Heart right ventricle (tissue), 16 donors: ENCODE results near the gene BLACAT1. TPM values are rescaled to one million over a fixed set of nuclear protein-coding genes. Genes with fewer than 3 reads are reported as not detected.

Source experiments
- ATAC-seq, 8 donors: fragments of 200-7000 bp; cut with Tn5 transposase; one replicate each; pipeline ENCODE4 v1.9.1; 2020; ENCODE audit warnings: mild to moderate bottlenecking in 8 of 8, moderate library complexity in 8 of 8, moderate number of reproducible peaks in 1 of 8
- DNase-seq, 2 donors: peaks; one replicate each; pipeline ENCODE4 v3.0.0-alpha.2; 2020
- H3K27ac ChIP-seq, 10 donors: fragments of 200-600 bp; sonication (generic) in 2 of 10; one replicate each; pipeline versions ENCODE4 v1.5.0 to v1.8.0; 2020 to 2022; ENCODE audit warnings: mild to moderate bottlenecking in 3 of 10
- H3K27me3 ChIP-seq, 7 donors: fragments of 200-600 bp; one replicate each; pipeline ENCODE4 v1.8.0; 2021 to 2022; ENCODE audit warnings: mild to moderate bottlenecking in 2 of 7
- H3K36me3 ChIP-seq, 9 donors: fragments of 200-600 bp; sonication (generic) in 1 of 9; one replicate each; pipeline versions ENCODE4 v1.5.0 to v1.8.0; 2020 to 2022; ENCODE audit warnings: mild to moderate bottlenecking in 2 of 9
- H3K4me1 ChIP-seq, 9 donors: fragments of 200-600 bp; sonication (generic) in 1 of 9; one replicate each; pipeline versions ENCODE4 v1.5.0 to v1.8.0; 2020 to 2022; ENCODE audit warnings: mild to moderate bottlenecking in 4 of 9
- H3K4me3 ChIP-seq, 10 donors: fragments of 200-600 bp; sonication (generic) in 2 of 10; one replicate each; pipeline versions ENCODE4 v1.5.0 to v1.8.0; 2020 to 2022; ENCODE audit warnings: mild to moderate bottlenecking in 7 of 10, moderate library complexity in 2 of 10
- H3K9me3 ChIP-seq, 11 donors: fragments of 200-600 bp in 10 of 11; sonication (generic) in 2 of 11; one replicate each; pipeline versions ENCODE4 v1.5.0 to v1.8.0; 2013 to 2022; ENCODE audit warnings: mild to moderate bottlenecking in 2 of 11, control low read depth in 1 of 11, moderate library complexity in 1 of 11
- CTCF ChIP-seq, 9 donors: fragments of 200-600 bp; sonication (generic) in 2 of 9; IDR thresholded peaks; one replicate each; pipeline versions ENCODE4 v1.5.0 to v1.8.0; 2021 to 2022; ENCODE audit warnings: antibody characterized with exemption in 9 of 9, mild to moderate bottlenecking in 5 of 9, moderate library complexity in 1 of 9
- WGBS, 2 donors: extraction: QIAGEN DNeasy Blood & Tissue Kit; methylation state at CpG; one replicate each; pipeline ENCODE4 v1.1.7; 2013; ENCODE audit warnings: inconsistent platforms in 1 of 2; 5-methylcytosine and 5-hydroxymethylcytosine counted together
- intact Hi-C, 10 donors: fragments of 100-400 bp; cut with DNase I; formaldehyde crosslinking; loops; one replicate each; pipeline versions ENCODE4 v1.11.1 to v1.14.2; 2022
- polyA plus RNA-seq, 2 donors: library from polyadenylated mRNA; stranded (reverse); fragments of 200-250 nt; gene quantifications; one replicate each; pipeline ENCODE4 v1.2.3, GENCODE V29; 2013
- total RNA-seq, 10 donors: library from RNA; stranded (reverse); fragmentation: NEBNext Ultra II Directional in 3 of 10; extraction: Animal tissue kit (Norgen Biotek cat#: 25700) in 3 of 10; gene quantifications; one replicate each; pipeline versions ENCODE4 v1.2.1 to v1.2.4, GENCODE V29; 2021 to 2023
- donor health status: Arrhythmogenic right ventricular cardiomyopathy.
- donor health status: ischemic (EF 13 %, LVEDD 7.1; RV severe dilation, severe dysfunction).
- donor health status: healthy with polysubstance abuse.
- donor health status: DM: no; HTN: yes; CAD: no.
- donor health status: DM: no; HTN: no; CAD: no.
- donor health status: ischemic (EF 25% LVEDD 6.9; RV normal size, moderate dysfunction).
- donor health status: ischemic (EF 25% LVEDD 5.7; RV mildly dilated, moderate dysfunction).
- donor health status: healthy.
- donor health status: DM: yes; HTN: yes; CAD: no.
- donor health status: Ischemic cardiomyopathy.
- donor health status: ischemic (EF 35%, LVEDD 5.7; RV mildly dilated, moderate dysfunction).
- donor health status: nonischemic (EF 11% LVEDD 7.7; RV severe dilation, severe dysfunction).
- donor health status: DM: yes; HTN: yes; CAD: no.
- donor health status: PGD.
- donor health status: ischemic (EF 29% LVEDD 5.4; RV normal size, mild dysfunction).
- donor health status: nonischemic (EF 23%, LVEDD 6.1; RV moderate dilation, normal function).

The BLACAT1 gene
- total and polyA plus RNA-seq, 12 donors = 0.15 TPM; not detected in 11

DNA sequence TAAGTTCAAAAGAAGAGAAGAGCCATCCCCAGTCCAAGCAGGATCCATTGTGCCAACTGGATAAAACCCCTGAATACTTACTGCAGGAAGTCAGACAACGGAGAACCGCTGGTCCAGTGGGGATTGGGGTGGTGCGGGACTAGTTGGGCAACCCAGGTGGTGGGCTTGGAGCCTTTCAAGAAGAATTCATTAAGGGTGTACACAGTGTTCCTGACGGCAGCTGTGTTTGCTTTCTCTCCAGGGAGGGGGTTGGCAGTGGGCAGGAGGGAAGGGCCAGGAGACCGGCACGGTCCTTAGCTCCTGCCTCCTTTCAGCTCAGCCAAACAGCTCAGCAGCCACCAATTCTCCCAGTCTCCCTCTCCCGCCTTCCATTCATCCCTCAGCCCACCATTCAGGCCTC is 41.5 kb upstream of the BLACAT1 start:
- H3K9me3 ChIP-seq = no peaks in the 10 kb centered on the region
- intact Hi-C loops = no loop called here
- H3K27me3 ChIP-seq = no peaks in the 10 kb centered on the region
- no peaks in the 10 kb centered on the region for H3K36me3 ChIP-seq
- DNase-seq (no peak), ATAC-seq (no peak)
- no peak for TF ChIP-seq CTCF (IDR thresholded peaks at IDR 0.05)
- H3K4me3 ChIP-seq = no peak overlapping the region
- no peak overlapping the region for H3K27ac ChIP-seq
- 71 to 84% methylated on average over 7 of the region's 7 CpGs for WGBS, 2 donors
- peaks cover 8 to 62% (median 32%) of the 10 kb centered on the region in 9 donors for H3K4me1 ChIP-seq

- H3K4me3 ChIP-seq = no peak overlapping the region
- H3K27ac ChIP-seq = no peak overlapping the region
- ATAC-seq = no peak
- H3K4me1 ChIP-seq = peaks cover 9 to 68% (median 39%) of the 10 kb centered on the region in 9 donors
- H3K9me3 ChIP-seq = no peaks in the 10 kb centered on the region
- no peak for TF ChIP-seq CTCF (IDR thresholded peaks at IDR 0.05)
- H3K27me3 ChIP-seq = no peaks in the 10 kb centered on the region
- intact Hi-C loops = no loop called here
- H3K36me3 ChIP-seq = no peaks in the 10 kb centered on the region
- no peak for DNase-seq
- 100% methylated on average over 1 of the region's 1 CpG for WGBS, 2 donors
These were observed 40.8 kb upstream of the BLACAT1 start for GRCh38 chr1:205496661-205497060.

- 36 to 51% methylated on average over 9 of the region's 9 CpGs for WGBS, 2 donors
- no peak overlapping the region for H3K4me3 ChIP-seq
- H3K36me3 ChIP-seq = no peaks in the 10 kb centered on the region
- peak overlapping the region in 9 of 10 donors; percentile 50 to 91 (median 78) for H3K27ac ChIP-seq
- H3K4me1 ChIP-seq = peaks cover 9 to 59% (median 29%) of the 10 kb centered on the region in 9 donors
- peak in 3 of 9 donors; percentile 16 to 17 (median 16) for TF ChIP-seq CTCF (IDR thresholded peaks at IDR 0.05)
- intact Hi-C loops = loop anchor here in 1 of 10 donors (2.0 kb wide), 1 partner anchor 23 kb away; no protein-coding TSS in a partner anchor
- DNase-seq (peak; percentile 60 to 74), ATAC-seq (peak; percentile 80 to 93 (median 86))
- no peaks in the 10 kb centered on the region for H3K27me3 ChIP-seq
- H3K9me3 ChIP-seq = no peaks in the 10 kb centered on the region
These were observed 39.5 kb upstream of the BLACAT1 start for GRCh38 chr1:205495237-205495823.

DNA sequence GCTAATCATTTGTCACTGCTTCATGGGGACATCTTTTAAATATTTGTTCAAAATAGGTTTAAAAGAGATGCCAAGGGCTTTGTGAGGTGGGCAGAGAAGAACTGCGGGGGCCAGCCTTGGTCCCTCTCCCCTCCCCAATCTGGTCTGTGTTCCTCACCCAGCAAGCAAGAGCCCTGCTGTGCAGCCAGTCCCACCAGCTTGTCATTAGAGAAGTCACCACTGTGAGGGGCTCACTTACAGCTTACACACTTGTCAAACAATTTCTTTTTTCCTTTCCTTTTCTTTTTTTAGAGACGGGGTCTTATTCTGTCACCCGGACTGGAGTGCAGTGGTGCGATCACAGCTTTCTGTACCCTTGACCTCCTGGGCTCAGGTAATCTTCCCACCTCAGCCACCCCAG is 38.3 kb upstream of the BLACAT1 start:
- DNase-seq (no peak), ATAC-seq (peak in 4 of 8 donors; percentile 25 to 69 (median 40))
- peaks cover 9 to 55% (median 26%) of the 10 kb centered on the region in 9 donors for H3K4me1 ChIP-seq
- TF ChIP-seq CTCF (IDR thresholded peaks at IDR 0.05) = peak in 5 of 9 donors; percentile 17 to 41 (median 34)
- no peaks in the 10 kb centered on the region for H3K27me3 ChIP-seq
- WGBS, 2 donors = 67 to 78% methylated on average over 4 of the region's 4 CpGs
- no peaks in the 10 kb centered on the region for H3K36me3 ChIP-seq
- peak overlapping the region in 5 of 10 donors; percentile 31 to 91 (median 85) for H3K27ac ChIP-seq
- H3K9me3 ChIP-seq = no peaks in the 10 kb centered on the region
- H3K4me3 ChIP-seq = no peak overlapping the region
- intact Hi-C loops = loop anchor here in 1 of 10 donors (2.0 kb wide), 1 partner anchor 25 kb away; no protein-coding TSS in a partner anchor
